ENCODE measurements around the gene GFRA3. TPM values are rescaled to one million over a fixed set of nuclear protein-coding genes. Genes with fewer than 3 reads are reported as not detected.

GFRA3 gene
- total RNA-seq, 1 donor from 2014 or later = 0.16 TPM

DNA sequence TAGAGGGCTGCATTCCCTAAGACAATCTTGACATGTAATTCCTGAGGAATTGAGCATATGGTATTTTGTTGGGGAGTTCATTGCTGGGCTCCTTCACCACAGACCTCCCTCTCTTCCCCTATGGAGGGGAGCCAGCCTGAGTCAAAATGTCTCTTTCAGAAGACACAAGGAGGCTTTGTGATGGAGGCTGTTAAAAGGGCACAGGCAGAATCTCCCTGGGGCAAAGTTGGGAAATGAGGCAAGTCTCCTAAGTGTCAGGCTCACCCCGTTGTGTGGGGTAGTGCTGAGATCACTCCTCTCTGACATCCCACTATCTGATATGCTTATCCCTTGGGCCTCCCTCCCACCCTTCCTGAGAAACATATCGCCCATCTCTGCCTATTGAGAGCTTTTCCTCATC, 30.6 kb downstream of the GFRA3 start:
- FAIRE-seq (no peak), DNase-seq (ENCODE audit: low read depth) (no peak)
- H3K9me3 Mint-ChIP-seq (ENCODE audit: unreplicated experiment) = no peaks in the 10 kb centered on the region

DNA sequence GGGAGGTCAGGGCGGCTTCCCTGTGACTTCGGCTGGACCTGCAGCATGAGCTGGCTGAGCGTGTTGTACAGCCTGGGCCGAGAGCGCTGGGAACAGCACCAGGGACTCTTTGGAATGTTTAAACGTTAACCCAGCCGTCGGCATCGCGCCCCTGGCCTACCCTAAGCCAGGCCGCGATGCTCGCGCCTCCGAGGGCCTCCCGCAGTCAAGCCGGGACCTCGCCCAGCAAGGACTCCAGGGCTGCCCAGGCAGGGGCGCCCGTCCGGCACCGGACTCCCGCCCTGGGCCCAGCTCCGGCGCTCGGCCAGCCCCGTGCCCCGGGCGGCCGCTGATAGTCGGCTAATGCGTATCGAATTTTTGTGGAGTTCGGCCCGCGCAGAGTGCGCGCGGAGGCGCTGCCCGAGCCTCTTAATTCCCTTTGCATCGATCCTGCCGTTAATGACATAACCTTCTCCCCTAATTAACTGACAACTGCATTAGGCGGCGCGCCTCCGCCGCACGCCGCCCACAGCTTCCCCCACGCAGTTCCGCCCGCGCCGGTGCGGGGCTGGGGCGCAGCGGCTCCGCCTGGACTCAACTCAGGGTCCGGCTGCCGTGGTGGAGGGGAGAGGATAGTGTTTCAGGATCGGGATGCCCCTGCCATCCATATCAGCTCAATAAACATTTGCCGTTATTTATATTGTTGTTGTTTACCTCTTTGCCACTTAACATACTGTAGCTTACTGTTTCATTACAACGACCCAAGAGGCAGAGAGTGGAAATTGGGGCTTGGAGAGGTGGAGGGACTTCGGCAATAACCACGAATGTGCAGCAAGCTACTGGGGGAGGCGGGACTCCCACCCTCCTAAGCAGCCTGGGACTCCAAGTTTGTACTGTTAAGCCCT, 32.5 kb downstream of the GFRA3 start:
- peak; percentile 87 for TF ChIP-seq EZH2 (IDR thresholded peaks at IDR 0.05; ENCODE audit: insufficient read depth, low read length)
- TF ChIP-seq, protein P1, sequence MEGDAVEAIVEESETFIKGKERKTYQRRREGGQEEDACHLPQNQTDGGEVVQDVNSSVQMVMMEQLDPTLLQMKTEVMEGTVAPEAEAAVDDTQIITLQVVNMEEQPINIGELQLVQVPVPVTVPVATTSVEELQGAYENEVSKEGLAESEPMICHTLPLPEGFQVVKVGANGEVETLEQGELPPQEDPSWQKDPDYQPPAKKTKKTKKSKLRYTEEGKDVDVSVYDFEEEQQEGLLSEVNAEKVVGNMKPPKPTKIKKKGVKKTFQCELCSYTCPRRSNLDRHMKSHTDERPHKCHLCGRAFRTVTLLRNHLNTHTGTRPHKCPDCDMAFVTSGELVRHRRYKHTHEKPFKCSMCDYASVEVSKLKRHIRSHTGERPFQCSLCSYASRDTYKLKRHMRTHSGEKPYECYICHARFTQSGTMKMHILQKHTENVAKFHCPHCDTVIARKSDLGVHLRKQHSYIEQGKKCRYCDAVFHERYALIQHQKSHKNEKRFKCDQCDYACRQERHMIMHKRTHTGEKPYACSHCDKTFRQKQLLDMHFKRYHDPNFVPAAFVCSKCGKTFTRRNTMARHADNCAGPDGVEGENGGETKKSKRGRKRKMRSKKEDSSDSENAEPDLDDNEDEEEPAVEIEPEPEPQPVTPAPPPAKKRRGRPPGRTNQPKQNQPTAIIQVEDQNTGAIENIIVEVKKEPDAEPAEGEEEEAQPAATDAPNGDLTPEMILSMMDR (IDR thresholded peaks at IDR 0.05; ENCODE audit: insufficient read depth, low read depth, low read length) = no peak
- Histone ChIP-seq H3K36me3 (ENCODE audit: insufficient read depth, low read length) (no peaks in the 10 kb centered on the region), H3K79me2 (ENCODE audit: insufficient read depth, low read length) (no peaks in the 10 kb centered on the region), H3K4me2 (ENCODE audit: low read length) (peak overlapping the region; percentile 81), H3K9me3 (ENCODE audit: insufficient read depth, low read depth, low read length) (no peaks in the 10 kb centered on the region), H3K9ac (ENCODE audit: low read length) (peak overlapping the region; percentile 55), H3K4me1 (ENCODE audit: insufficient read depth, low read length) (peaks cover 5% of the 10 kb centered on the region), H3K27me3 (ENCODE audit: insufficient read depth, low read length) (peaks cover 39% of the 10 kb centered on the region), H4K20me1 (ENCODE audit: insufficient read depth, low read length) (no peaks in the 10 kb centered on the region), H2AFZ (ENCODE audit: low read depth, low read length) (peak overlapping the region; percentile 43), H3K27ac (ENCODE audit: low read depth, low read length) (no peak overlapping the region), H3K4me3 (ENCODE audit: insufficient read depth, low read depth, low read length) (peak overlapping the region; percentile 51)
- H3K9me3 Mint-ChIP-seq (ENCODE audit: unreplicated experiment) = no peaks in the 10 kb centered on the region
- H3K4me1 Mint-ChIP-seq (ENCODE audit: low read depth, unreplicated experiment) = peaks cover 4% of the 10 kb centered on the region
- DNase-seq (ENCODE audit: low read depth) (peak; percentile 11), FAIRE-seq (no peak)
- H3K4me3 Mint-ChIP-seq (ENCODE audit: unreplicated experiment) = no peak overlapping the region
- H3K27ac Mint-ChIP-seq (ENCODE audit: unreplicated experiment) = no peak overlapping the region
- H3K36me3 Mint-ChIP-seq (ENCODE audit: low read depth, unreplicated experiment) = no peaks in the 10 kb centered on the region
- H3K27me3 Mint-ChIP-seq (ENCODE audit: low read depth, unreplicated experiment) = peaks cover 18% of the 10 kb centered on the region

More for the DNA sequence above, 30.6 kb downstream of the GFRA3 start:
- Histone ChIP-seq H3K9me3 (ENCODE audit: insufficient read depth, low read depth, low read length) (no peaks in the 10 kb centered on the region), H3K4me3 (ENCODE audit: insufficient read depth, low read depth, low read length) (no peak overlapping the region), H3K4me2 (ENCODE audit: low read length) (no peak overlapping the region), H3K79me2 (ENCODE audit: insufficient read depth, low read length) (no peaks in the 10 kb centered on the region), H3K27ac (ENCODE audit: low read depth, low read length) (no peak overlapping the region), H2AFZ (ENCODE audit: low read depth, low read length) (no peak overlapping the region), H3K27me3 (ENCODE audit: insufficient read depth, low read length) (peaks cover 39% of the 10 kb centered on the region), H3K36me3 (ENCODE audit: insufficient read depth, low read length) (no peaks in the 10 kb centered on the region), H3K9ac (ENCODE audit: low read length) (no peak overlapping the region), H3K4me1 (ENCODE audit: insufficient read depth, low read length) (peaks cover 5% of the 10 kb centered on the region), H4K20me1 (ENCODE audit: insufficient read depth, low read length) (no peaks in the 10 kb centered on the region)
- Mint-ChIP-seq H3K36me3 (ENCODE audit: low read depth, unreplicated experiment) (no peaks in the 10 kb centered on the region), H3K27me3 (ENCODE audit: low read depth, unreplicated experiment) (peaks cover 18% of the 10 kb centered on the region), H3K4me1 (ENCODE audit: low read depth, unreplicated experiment) (peaks cover 4% of the 10 kb centered on the region), H3K27ac (ENCODE audit: unreplicated experiment) (no peak overlapping the region), H3K4me3 (ENCODE audit: unreplicated experiment) (no peak overlapping the region)
- no peak for TF ChIP-seq EZH2 (IDR thresholded peaks at IDR 0.05; ENCODE audit: insufficient read depth, low read length)
- TF ChIP-seq, protein P1 (IDR thresholded peaks at IDR 0.05; ENCODE audit: insufficient read depth, low read depth, low read length) = no peak

Measured in astrocyte (in vitro differentiated cells and primary cell).